T47D (cell line): ENCODE data around the gene GOLIM4.
"Not testable (repeated sequence)": the region's sequence is repeated elsewhere in the genome, so short reads cannot be mapped to it uniquely, and the experiment has no call there.

Source experiments
- DNase-seq, 2 experiments: peaks; one replicate each; pipeline versions ENCODE4 v3.0.0 to v3.0.0-alpha.2; 2011 to 2012; ENCODE audit warnings: low read depth in 1 of 2, low spot score in 1 of 2
- JUND ChIP-seq: IDR thresholded peaks from 2 replicates; pipeline ENCODE4 v1.6.1; 2012; ENCODE audit warnings: low read depth
- in situ Hi-C: cut with HindIII; loops from 2 replicates; pipeline ENCODE4 v1.10.0; 2016; ENCODE audit warnings: low sequenced_read_pairs, low pct_unique_long_range_greater_than_20kb

GOLIM4 gene

GRCh38 chr3:168060317-168060716, 35.4 kb downstream of the GOLIM4 start:
- TF ChIP-seq JUND, result no peak
- no peak for DNase-seq
- in situ Hi-C loops, result no loop called here

- TF ChIP-seq JUND, result no peak
- in situ Hi-C loops, result no loop called here
- DNase-seq, result no peak
Measured at GRCh38 chr3:168058481-168058880, 37.2 kb downstream of the GOLIM4 start.

- DNase-seq, in situ Hi-C loops: not testable (repeated sequence)
Measured at GRCh38 chr3:168056398-168057230, 39.1 kb downstream of the GOLIM4 start.

- in situ Hi-C loops, result no loop called here
- DNase-seq, result no peak
- no peak for TF ChIP-seq JUND
Measured at GRCh38 chr3:168054447-168054846, 41.3 kb downstream of the GOLIM4 start.

GRCh38 chr3:168053115-168053514, 42.6 kb downstream of the GOLIM4 start:
- in situ Hi-C loops, result no loop called here
- DNase-seq, result peak in 1 of 2 experiments; percentile 29
- TF ChIP-seq JUND, result no peak

GRCh38 chr3:168052515-168052914, 43.2 kb downstream of the GOLIM4 start:
- in situ Hi-C loops, result no loop called here
- no peak for TF ChIP-seq JUND
- no peak for DNase-seq

GRCh38 chr3:168051531-168052471, 43.9 kb downstream of the GOLIM4 start:
- TF ChIP-seq JUND, result no peak
- in situ Hi-C loops, result no loop called here
- no peak for DNase-seq

GRCh38 chr3:168051070-168051469, 44.7 kb downstream of the GOLIM4 start:
- no peak for TF ChIP-seq JUND
- in situ Hi-C loops, result no loop called here
- DNase-seq, result no peak

GRCh38 chr3:168049367-168049974, 46.3 kb downstream of the GOLIM4 start:
- no peak for TF ChIP-seq JUND
- peak in 1 of 2 experiments; percentile 58 for DNase-seq
- in situ Hi-C loops, result no loop called here

GRCh38 chr3:168048414-168049330, 47.1 kb downstream of the GOLIM4 start:
- no peak for DNase-seq
- TF ChIP-seq JUND, result no peak
- in situ Hi-C loops, result no loop called here

- TF ChIP-seq JUND, result no peak
- DNase-seq, result no peak
- in situ Hi-C loops, result no loop called here
Measured at GRCh38 chr3:168047936-168048335, 47.8 kb downstream of the GOLIM4 start.
